HG03520 (cell line): ENCODE data around the gene CCDC148.
"Not testable (repeated sequence)": the region's sequence is repeated elsewhere in the genome, so short reads cannot be mapped to it uniquely, and the experiment has no call there.

Experiments used
- ATAC-seq: cut with Tn5 transposase; IDR thresholded peaks from one replicate; pipeline ENCODE4 v1.9.1; 2021; ENCODE audit warnings: mild to moderate bottlenecking, moderate library complexity; ENCODE audit not compliant: unreplicated experiment

The CCDC148 gene

DNA sequence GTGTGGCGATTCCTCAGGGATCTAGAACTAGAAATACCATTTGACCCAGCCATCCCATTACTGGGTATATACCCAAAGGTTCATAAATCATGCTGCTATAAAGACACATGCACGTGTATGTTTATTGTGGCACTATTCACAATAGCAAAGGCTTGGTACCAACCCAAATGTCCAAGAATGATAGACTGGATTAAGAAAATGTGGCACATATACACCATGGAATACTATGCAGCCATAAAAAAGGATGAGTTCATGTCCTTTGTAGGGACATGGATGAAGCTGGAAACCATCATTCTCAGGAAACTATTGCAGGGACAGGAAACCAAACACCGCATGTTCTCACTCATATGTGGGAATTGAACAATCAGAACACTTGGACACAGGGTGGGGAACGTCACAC is 17.5 kb downstream of the CCDC148 start:
- not testable (repeated sequence) for ATAC-seq

- ATAC-seq = not testable (repeated sequence)
Measured at GRCh38 chr2:158433716-158434115, 22.8 kb downstream of the CCDC148 start.

- no peak for ATAC-seq
Measured at GRCh38 chr2:158432117-158432516, 24.4 kb downstream of the CCDC148 start.

- ATAC-seq = no peak
Measured at GRCh38 chr2:158414538-158414937, 42.0 kb downstream of the CCDC148 start.

DNA sequence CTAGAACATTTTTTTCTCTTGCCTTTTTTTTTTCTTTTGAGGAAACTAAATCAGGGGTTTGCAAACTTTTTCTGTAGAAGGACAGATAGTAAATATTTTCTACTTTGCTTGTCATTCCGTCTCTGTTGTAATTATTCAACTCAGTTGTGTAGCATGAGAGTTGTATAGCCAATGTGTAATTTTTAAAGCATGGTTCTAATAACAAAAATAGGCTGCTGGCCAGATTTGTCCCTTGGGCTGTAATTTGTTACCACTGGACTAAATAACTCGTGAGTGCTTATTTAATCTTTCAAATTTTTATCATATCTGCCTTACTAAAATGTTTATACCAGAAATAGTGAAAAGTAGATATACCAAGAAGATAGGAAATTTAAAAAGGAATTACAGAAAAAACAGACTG is 43.0 kb downstream of the CCDC148 start:
- ATAC-seq = no peak

GRCh38 chr2:158412206-158412605 is 44.3 kb downstream of the CCDC148 start:
- ATAC-seq = no peak

GRCh38 chr2:158411748-158412147 is 44.8 kb downstream of the CCDC148 start:
- ATAC-seq = no peak

GRCh38 chr2:158410132-158410531 is 46.4 kb downstream of the CCDC148 start:
- no peak for ATAC-seq

- ATAC-seq = no peak
Measured at GRCh38 chr2:158407031-158407430, 49.5 kb downstream of the CCDC148 start.

DNA sequence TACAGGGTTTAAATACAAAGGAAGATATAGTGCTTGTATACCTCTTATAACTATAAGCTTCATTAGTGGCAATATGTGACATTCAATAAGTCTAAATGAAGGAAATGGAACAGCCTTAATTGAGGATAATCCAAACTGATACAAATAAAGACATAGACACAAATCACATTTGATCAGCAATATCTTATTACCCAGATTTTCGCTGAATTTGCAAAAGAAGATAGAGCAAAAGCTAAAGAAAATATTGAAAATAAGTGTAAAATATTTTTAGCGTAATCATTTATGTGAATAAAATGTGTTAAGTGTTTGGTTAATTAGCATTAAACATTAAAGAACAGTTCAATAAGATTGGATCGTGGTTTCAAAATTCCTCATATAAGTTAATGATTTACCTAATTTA is 51.2 kb downstream of the CCDC148 start:
- ATAC-seq = no peak

DNA sequence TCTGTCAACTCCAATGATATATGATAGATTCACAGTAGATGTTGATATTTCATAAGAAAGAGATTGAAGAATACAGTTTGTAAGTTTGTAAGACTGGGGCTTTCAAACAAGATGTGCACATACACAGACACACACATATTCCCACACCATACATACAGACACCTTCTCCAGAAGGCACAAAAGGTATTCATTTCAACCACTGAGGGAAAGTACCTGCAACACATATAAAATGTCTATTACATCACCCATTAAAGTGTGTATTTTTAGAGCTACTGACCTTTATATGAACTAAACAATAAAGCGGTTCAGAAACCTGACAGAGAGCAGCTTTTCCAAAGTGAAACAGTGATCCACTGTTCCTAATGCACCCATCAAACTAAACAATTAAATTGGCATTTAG is 53.3 kb downstream of the CCDC148 start:
- no peak for ATAC-seq

GRCh38 chr2:158402665-158403064 is 53.9 kb downstream of the CCDC148 start:
- ATAC-seq = no peak

DNA sequence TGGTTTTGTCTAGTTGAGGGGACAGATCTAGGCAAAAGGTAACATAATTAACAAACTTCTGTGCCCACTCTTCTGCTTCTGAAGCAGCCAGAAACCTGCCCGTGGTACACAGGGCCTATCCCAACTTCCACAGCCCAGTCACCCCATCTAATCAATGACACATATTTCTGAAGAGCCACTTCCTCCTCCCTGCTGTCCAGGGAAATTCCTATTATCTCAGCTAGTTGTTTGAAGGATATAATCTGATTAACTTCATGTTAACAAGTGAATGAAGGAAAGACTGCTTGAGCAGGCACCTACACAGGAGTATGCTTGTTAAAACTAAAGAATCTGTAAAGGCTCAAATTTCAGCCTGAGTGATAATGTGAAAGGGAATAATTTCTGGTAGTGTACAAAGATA is 61.4 kb downstream of the CCDC148 start:
- ATAC-seq = no peak

GRCh38 chr2:158394453-158394852 is 62.1 kb downstream of the CCDC148 start:
- no peak for ATAC-seq

GRCh38 chr2:158393886-158394285 is 62.7 kb downstream of the CCDC148 start:
- ATAC-seq = no peak

DNA sequence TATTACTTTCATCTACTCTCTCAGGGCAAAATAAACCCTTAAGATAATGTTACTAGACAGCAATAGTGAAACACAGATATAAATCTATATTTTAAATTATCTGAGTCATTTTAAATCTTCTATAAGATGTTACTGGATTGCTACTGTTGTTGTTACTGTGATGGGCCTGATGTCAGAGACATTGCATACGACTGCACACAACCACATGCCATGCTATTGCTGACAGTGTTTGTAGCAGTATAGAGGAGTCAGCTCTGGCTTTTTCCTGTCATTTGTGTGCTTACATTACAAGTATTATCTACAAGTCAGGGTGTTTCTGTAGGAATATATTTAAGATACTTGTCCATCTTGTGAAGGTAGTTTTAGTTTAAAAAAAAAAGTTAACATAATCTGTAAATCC is 63.9 kb downstream of the CCDC148 start:
- ATAC-seq = no peak

DNA sequence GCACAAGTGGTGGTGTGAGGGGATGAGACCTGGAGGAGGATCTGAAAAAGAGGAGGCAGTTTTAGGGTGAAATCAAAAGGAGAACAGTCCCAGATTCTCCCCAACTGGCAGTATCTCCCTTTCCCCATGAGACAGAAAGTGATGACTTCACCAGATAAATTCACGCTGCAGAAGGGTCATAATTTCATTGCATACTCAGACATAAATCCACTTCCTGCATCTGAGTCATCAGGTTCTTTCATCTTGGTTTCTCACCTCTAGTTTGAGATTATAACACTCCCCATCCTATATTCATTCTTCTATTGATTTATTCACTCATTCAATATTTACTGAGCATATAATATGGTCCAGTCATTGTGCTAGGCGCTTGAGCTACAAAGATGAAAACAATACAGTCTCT is 64.7 kb downstream of the CCDC148 start:
- no peak for ATAC-seq

DNA sequence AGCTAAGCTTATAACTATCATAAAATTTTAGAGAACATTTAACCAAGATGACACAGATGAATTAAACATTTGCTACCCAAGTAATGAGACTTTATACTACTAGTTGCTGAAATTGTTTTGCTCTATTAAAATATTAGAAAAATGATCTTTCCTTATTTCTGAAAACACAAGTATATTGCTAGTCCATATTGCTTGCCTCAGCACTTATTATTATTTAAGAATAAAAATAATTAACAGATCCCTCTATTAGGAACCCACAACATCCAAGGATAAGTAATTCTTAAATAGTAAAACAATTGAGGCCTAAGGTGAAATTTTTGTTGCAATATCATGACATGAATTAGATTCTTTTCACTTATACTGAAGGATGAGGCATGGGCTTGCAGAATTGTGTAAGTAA is 65.2 kb downstream of the CCDC148 start:
- ATAC-seq = no peak

- ATAC-seq = no peak
Measured at GRCh38 chr2:158388159-158388558, 68.4 kb downstream of the CCDC148 start.

- no peak for ATAC-seq
Measured at GRCh38 chr2:158385646-158386045, 70.9 kb downstream of the CCDC148 start.

GRCh38 chr2:158381978-158382377 is 74.6 kb downstream of the CCDC148 start:
- ATAC-seq = no peak

DNA sequence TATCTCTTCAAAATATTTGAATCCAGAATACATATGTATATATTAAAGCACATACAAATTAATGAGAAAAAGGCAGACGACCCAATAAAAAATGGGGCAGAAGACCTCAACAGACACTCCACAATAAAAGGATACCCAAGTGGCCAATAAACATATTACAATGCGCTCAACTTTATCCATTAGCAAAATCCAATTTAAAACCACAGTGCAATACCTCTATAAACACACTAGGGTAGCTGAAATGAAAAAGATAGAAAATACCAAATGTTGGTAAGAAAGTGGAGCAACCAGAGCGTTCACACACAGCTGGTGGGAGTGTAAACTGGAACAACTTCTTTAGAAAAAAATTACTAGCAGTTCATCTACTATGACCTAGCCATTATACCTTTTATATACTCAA is 75.3 kb downstream of the CCDC148 start:
- ATAC-seq = no peak

GRCh38 chr2:158380746-158381145 is 75.8 kb downstream of the CCDC148 start:
- ATAC-seq = no peak

DNA sequence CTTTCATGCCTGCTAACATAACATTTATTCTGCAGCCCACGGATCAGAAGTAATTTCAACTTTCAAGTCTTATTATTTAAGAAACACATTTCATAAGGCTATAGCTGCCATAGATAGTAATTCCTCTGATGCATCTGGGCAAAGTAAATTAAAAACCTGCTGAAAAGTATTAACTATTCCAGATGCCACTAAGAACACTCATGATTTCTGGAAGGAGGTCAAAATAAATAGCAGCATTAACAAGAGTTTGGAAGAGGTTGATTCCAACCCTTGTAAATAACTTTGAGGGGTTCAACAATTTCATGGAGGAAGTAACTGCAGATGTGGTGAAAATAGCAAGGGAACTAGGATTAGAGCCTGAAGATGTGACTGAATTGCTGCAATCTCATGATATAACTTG is 77.6 kb downstream of the CCDC148 start:
- no peak for ATAC-seq
